SK-N-SH treated with all-trans-retinoic acid at 6 μM for 48 hours (cell line): ENCODE results near the gene RBP5.

Experiments used
- ATAC-seq: fragments of 200-7000 bp; cut with Tn5 transposase; 3 replicates; pipeline ENCODE4 v1.9.1; 2020; ENCODE audit warnings: mild to moderate bottlenecking, moderate library complexity
- ARNTL ChIP-seq: fragments of 450-650 bp; formaldehyde crosslinking; IDR thresholded peaks from 2 replicates; pipeline ENCODE4 v1.5.0; 2020; ENCODE audit warnings: low read depth, mild to moderate bottlenecking, moderate library complexity, borderline replicate concordance
- BACH2 ChIP-seq: fragments of 250-450 bp; sonication (Bioruptor Pico); IDR thresholded peaks from 2 replicates; pipeline ENCODE4 v1.9.0; 2021; ENCODE audit warnings: mild to moderate bottlenecking, borderline replicate concordance
- CSDC2 ChIP-seq: fragments of 250-450 bp; sonication (Bioruptor Pico); IDR thresholded peaks from 2 replicates; pipeline ENCODE4 v1.5.0; 2020; ENCODE audit warnings: mild to moderate bottlenecking, moderate library complexity
- GLIS3 ChIP-seq: fragments of 250-450 bp; sonication (Bioruptor Pico); IDR thresholded peaks from 2 replicates; pipeline ENCODE4 v1.5.0; 2020; ENCODE audit warnings: mild to moderate bottlenecking, moderate library complexity
- ISL1 ChIP-seq: fragments of 250-450 bp; sonication (Bioruptor Pico); IDR thresholded peaks from 2 replicates; pipeline ENCODE4 v2.1.2; 2022; ENCODE audit warnings: mild to moderate bottlenecking, moderate library complexity
- OSR1 ChIP-seq: fragments of 250-450 bp; sonication (Bioruptor Pico); IDR thresholded peaks from 2 replicates; pipeline ENCODE4 v1.8.0; 2022; ENCODE audit warnings: moderate library complexity, mild to moderate bottlenecking, inconsistent platforms
- PPARA ChIP-seq: fragments of 250-450 bp; sonication (Bioruptor Pico); IDR thresholded peaks from 2 replicates; pipeline ENCODE4 v1.5.0; 2020; ENCODE audit warnings: mild to moderate bottlenecking, borderline replicate concordance
- RARB ChIP-seq: fragments of 250-450 bp; sonication (Bioruptor Pico); IDR thresholded peaks from 2 replicates; pipeline ENCODE4 v1.8.0; 2021; ENCODE audit warnings: mild to moderate bottlenecking, moderate library complexity
- SNAI2 ChIP-seq: fragments of 250-450 bp; sonication (Bioruptor Pico); IDR thresholded peaks from 2 replicates; pipeline ENCODE4 v1.5.0; 2020; ENCODE audit warnings: mild to moderate bottlenecking, moderate library complexity
- TCF4 ChIP-seq: fragments of 250-450 bp; sonication (Bioruptor Pico); IDR thresholded peaks from 2 replicates; pipeline ENCODE4 v1.8.0; 2021; ENCODE audit warnings: mild to moderate bottlenecking, moderate library complexity, borderline replicate concordance
- TOX ChIP-seq: fragments of 250-450 bp; sonication (Bioruptor Pico); IDR thresholded peaks from 2 replicates; pipeline ENCODE4 v1.8.0; 2021; ENCODE audit warnings: mild to moderate bottlenecking, moderate library complexity, borderline replicate concordance
- ZC3H10 ChIP-seq: fragments of 250-450 bp; sonication (Bioruptor Pico); IDR thresholded peaks from 2 replicates; pipeline ENCODE4 v1.5.1; 2021; ENCODE audit warnings: mild to moderate bottlenecking, moderate library complexity
- ZFP30 ChIP-seq: fragments of 450-650 bp; formaldehyde crosslinking; IDR thresholded peaks from 2 replicates; pipeline ENCODE4 v1.5.0; 2022; ENCODE audit warnings: mild to moderate bottlenecking, moderate library complexity
- ZNF70 ChIP-seq: fragments of 450-650 bp; formaldehyde crosslinking; IDR thresholded peaks from 2 replicates; pipeline ENCODE4 v1.5.0; 2020; ENCODE audit warnings: mild to moderate bottlenecking, moderate library complexity
- ZNF8 ChIP-seq: fragments of 450-650 bp; formaldehyde crosslinking; IDR thresholded peaks from 2 replicates; pipeline ENCODE4 v1.5.0; 2020; ENCODE audit warnings: mild to moderate bottlenecking, moderate library complexity
- TF ChIP-seq, protein P1 (sequence below): fragments of 250-450 bp; sonication (Bioruptor Pico); IDR thresholded peaks from 2 replicates; pipeline ENCODE4 v1.8.0; 2020; ENCODE audit warnings: mild to moderate bottlenecking, moderate library complexity, borderline replicate concordance
- TF ChIP-seq, protein P2 (sequence below): fragments of 250-450 bp; sonication (Bioruptor Pico); IDR thresholded peaks from 2 replicates; pipeline ENCODE4 v1.5.0; 2020; ENCODE audit warnings: mild to moderate bottlenecking, moderate library complexity
- TF ChIP-seq, protein P3 (sequence below): fragments of 250-450 bp; sonication (Bioruptor Pico); IDR thresholded peaks from 2 replicates; pipeline ENCODE4 v1.8.0; 2021; ENCODE audit warnings: low read depth, mild to moderate bottlenecking, moderate library complexity, borderline replicate concordance
- TF ChIP-seq, protein P4 (sequence below): fragments of 250-450 bp; sonication (Bioruptor Pico); IDR thresholded peaks from 2 replicates; pipeline ENCODE4 v1.5.1; 2020; ENCODE audit warnings: low read depth, mild to moderate bottlenecking, moderate library complexity

The RBP5 gene

DNA sequence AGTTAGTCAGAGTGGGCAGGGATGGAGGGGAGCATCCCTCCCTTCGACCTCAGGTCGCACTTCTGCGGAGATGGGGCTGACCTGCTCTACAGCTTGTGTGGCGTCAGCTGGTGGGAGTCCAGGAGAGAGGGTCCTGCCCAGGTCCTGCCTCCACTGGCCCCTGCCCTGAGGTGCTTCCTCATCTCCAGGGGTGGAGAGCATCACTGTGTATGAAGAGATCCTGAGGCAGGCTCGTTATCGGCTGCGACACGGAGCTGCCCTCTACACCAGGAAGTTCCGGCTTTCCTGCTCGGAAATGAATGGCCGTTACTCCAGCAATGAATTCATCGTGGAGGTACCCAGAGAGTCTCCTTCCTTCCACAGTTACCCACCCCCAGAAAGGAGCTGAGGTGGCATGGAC, 21.7 kb upstream of the RBP5 start:
- no peak for TF ChIP-seq ISL1 (CRISPR knock-in tag)
- no peak for TF ChIP-seq TCF4 (CRISPR knock-in tag)
- no peak for TF ChIP-seq ZFP30
- no peak for ATAC-seq

DNA sequence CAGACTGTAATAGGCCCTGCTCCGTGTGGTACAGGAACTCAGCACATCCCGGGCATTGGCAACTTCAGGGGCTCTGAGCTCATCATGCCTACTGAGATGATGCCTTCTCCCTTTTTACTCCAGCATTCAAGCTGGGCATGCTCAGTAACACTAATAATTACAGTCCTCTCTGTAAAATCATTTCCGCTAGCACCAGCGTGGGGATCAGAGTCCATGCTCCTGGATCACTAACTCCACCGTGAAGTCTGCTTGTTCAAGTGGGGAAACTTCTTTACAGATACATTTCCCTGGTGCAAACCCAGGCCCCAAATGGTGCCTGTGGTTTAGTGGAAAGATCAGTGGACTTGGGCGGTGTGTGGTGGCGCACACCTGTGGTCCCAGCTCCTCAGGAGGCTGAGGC, 18.2 kb upstream of the RBP5 start:
- no peak for ATAC-seq
- TF ChIP-seq ZNF8 (CRISPR knock-in tag) (no peak), ZFP30 (no peak), ARNTL (CRISPR knock-in tag) (no peak), TOX (CRISPR knock-in tag) (no peak)
- TF ChIP-seq, protein P1, sequence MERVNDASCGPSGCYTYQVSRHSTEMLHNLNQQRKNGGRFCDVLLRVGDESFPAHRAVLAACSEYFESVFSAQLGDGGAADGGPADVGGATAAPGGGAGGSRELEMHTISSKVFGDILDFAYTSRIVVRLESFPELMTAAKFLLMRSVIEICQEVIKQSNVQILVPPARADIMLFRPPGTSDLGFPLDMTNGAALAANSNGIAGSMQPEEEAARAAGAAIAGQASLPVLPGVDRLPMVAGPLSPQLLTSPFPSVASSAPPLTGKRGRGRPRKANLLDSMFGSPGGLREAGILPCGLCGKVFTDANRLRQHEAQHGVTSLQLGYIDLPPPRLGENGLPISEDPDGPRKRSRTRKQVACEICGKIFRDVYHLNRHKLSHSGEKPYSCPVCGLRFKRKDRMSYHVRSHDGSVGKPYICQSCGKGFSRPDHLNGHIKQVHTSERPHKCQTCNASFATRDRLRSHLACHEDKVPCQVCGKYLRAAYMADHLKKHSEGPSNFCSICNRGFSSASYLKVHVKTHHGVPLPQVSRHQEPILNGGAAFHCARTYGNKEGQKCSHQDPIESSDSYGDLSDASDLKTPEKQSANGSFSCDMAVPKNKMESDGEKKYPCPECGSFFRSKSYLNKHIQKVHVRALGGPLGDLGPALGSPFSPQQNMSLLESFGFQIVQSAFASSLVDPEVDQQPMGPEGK (CRISPR knock-in tag), result no peak
- TF ChIP-seq, protein P2, sequence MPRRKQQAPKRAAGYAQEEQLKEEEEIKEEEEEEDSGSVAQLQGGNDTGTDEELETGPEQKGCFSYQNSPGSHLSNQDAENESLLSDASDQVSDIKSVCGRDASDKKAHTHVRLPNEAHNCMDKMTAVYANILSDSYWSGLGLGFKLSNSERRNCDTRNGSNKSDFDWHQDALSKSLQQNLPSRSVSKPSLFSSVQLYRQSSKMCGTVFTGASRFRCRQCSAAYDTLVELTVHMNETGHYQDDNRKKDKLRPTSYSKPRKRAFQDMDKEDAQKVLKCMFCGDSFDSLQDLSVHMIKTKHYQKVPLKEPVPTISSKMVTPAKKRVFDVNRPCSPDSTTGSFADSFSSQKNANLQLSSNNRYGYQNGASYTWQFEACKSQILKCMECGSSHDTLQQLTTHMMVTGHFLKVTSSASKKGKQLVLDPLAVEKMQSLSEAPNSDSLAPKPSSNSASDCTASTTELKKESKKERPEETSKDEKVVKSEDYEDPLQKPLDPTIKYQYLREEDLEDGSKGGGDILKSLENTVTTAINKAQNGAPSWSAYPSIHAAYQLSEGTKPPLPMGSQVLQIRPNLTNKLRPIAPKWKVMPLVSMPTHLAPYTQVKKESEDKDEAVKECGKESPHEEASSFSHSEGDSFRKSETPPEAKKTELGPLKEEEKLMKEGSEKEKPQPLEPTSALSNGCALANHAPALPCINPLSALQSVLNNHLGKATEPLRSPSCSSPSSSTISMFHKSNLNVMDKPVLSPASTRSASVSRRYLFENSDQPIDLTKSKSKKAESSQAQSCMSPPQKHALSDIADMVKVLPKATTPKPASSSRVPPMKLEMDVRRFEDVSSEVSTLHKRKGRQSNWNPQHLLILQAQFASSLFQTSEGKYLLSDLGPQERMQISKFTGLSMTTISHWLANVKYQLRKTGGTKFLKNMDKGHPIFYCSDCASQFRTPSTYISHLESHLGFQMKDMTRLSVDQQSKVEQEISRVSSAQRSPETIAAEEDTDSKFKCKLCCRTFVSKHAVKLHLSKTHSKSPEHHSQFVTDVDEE, result no peak

DNA sequence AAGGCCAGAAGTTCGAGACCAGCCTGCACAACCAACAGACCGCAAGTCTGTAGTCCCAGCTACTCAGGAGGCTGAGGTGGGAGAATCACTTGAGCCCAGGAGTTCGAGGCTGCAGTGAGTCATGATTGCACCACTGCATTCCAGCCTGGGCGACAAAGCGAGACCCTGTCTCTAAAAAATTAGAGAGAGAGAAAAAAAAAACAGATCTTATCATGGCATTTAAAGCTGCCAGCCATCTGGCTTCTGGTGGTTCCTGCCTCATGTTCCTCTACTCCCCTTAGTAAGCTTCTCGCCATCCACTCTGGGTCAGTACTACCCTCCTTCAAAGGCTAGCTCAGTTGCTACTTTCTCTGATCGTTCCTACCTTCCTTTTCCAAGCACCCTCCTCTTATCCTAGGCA, 17.5 kb upstream of the RBP5 start:
- no peak for ATAC-seq

DNA sequence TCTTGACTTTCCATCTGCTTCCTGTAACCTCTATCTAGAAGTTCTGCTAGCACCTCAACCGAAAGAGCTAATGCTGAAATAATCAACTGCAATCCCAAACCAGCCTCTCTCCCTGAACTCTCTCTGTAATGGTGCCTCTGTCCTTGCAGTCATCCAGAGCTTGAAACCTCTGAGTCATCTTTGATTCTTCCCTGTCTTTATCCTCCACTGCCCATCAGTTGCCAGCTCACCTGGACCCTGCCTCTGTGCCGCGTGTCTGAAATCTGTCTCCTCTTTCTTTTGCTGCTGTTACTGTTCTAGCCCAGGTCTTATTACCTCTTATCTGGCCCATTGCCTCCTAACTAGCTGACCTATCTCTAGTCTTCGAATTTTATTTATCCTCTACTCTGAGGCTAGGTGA, 17.0 kb upstream of the RBP5 start:
- TF ChIP-seq RARB (CRISPR knock-in tag) (no peak), ZNF70 (CRISPR knock-in tag) (no peak), CSDC2 (no peak), OSR1 (no peak), ISL1 (CRISPR knock-in tag) (no peak), PPARA (no peak), SNAI2 (CRISPR knock-in tag) (no peak), GLIS3 (no peak)
- TF ChIP-seq, protein P3, sequence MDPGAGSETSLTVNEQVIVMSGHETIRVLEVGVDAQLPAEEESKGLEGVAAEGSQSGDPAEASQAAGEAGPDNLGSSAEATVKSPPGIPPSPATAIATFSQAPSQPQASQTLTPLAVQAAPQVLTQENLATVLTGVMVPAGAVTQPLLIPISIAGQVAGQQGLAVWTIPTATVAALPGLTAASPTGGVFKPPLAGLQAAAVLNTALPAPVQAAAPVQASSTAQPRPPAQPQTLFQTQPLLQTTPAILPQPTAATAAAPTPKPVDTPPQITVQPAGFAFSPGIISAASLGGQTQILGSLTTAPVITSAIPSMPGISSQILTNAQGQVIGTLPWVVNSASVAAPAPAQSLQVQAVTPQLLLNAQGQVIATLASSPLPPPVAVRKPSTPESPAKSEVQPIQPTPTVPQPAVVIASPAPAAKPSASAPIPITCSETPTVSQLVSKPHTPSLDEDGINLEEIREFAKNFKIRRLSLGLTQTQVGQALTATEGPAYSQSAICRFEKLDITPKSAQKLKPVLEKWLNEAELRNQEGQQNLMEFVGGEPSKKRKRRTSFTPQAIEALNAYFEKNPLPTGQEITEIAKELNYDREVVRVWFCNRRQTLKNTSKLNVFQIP (CRISPR knock-in tag), result no peak
- TF ChIP-seq, all 23 proteins: peak for 0
- ATAC-seq, result no peak

More for the DNA sequence above, 17.5 kb upstream of the RBP5 start:
- TF ChIP-seq ZFP30, result no peak
- no peak for TF ChIP-seq ZNF8 (CRISPR knock-in tag)
- TF ChIP-seq, protein P2, result no peak
- TF ChIP-seq, protein P4, sequence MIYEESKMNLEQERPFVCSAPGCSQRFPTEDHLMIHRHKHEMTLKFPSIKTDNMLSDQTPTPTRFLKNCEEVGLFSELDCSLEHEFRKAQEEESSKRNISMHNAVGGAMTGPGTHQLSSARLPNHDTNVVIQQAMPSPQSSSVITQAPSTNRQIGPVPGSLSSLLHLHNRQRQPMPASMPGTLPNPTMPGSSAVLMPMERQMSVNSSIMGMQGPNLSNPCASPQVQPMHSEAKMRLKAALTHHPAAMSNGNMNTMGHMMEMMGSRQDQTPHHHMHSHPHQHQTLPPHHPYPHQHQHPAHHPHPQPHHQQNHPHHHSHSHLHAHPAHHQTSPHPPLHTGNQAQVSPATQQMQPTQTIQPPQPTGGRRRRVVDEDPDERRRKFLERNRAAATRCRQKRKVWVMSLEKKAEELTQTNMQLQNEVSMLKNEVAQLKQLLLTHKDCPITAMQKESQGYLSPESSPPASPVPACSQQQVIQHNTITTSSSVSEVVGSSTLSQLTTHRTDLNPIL (CRISPR knock-in tag), result no peak
- no peak for TF ChIP-seq RARB (CRISPR knock-in tag)
- TF ChIP-seq BACH2, result no peak
- no peak for TF ChIP-seq GLIS3
- no peak for TF ChIP-seq ZNF70 (CRISPR knock-in tag)
- no peak for TF ChIP-seq ARNTL (CRISPR knock-in tag)
- no peak for TF ChIP-seq CSDC2
- no peak for TF ChIP-seq ZC3H10 (CRISPR knock-in tag)
- TF ChIP-seq TOX (CRISPR knock-in tag), result no peak
- no peak for TF ChIP-seq PPARA
- TF ChIP-seq OSR1, result no peak
